GM12865 (cell line): ENCODE measurements around the gene DNAJC7.

ENCODE experiments used
- DNase-seq: peaks from one replicate; pipeline ENCODE4 v3.0.0; 2010; ENCODE audit warnings: low read depth
- H3K4me3 ChIP-seq: 2 replicates; pipeline ENCODE4 v1.5.1; 2011; ENCODE audit warnings: mild to moderate bottlenecking, low read depth, low read length, control low read depth
- TF ChIP-seq, protein P1 (sequence below): IDR thresholded peaks from 2 replicates; pipeline ENCODE4 v1.5.1; 2011; ENCODE audit warnings: low read length, control low read depth, low read depth, inconsistent platforms; ENCODE audit not compliant: insufficient read depth; ENCODE audit errors: missing control alignments

The DNAJC7 gene

DNA sequence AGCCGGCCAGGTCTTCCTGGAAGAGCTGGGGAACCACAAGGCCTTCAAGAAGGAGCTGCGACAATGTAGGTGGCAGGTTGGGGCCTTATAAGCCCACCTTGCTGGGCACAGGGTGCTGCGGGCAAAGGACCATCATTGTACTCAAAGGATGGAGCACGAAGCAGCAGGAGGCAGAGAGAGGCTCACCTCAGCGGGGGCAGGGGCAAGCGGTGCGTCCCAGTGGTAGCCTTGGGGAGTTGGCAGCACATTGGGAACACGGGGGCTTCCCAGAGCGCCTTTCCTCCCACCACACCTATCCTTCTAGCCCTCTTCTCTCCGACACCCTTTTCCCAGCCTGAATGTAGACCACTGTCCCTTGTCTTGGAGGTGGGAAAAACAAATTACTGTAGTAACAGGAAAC is 48.6 kb downstream of the DNAJC7 start:
- no peak overlapping the region for H3K4me3 ChIP-seq
- DNase-seq, result no peak
- TF ChIP-seq, protein P1, sequence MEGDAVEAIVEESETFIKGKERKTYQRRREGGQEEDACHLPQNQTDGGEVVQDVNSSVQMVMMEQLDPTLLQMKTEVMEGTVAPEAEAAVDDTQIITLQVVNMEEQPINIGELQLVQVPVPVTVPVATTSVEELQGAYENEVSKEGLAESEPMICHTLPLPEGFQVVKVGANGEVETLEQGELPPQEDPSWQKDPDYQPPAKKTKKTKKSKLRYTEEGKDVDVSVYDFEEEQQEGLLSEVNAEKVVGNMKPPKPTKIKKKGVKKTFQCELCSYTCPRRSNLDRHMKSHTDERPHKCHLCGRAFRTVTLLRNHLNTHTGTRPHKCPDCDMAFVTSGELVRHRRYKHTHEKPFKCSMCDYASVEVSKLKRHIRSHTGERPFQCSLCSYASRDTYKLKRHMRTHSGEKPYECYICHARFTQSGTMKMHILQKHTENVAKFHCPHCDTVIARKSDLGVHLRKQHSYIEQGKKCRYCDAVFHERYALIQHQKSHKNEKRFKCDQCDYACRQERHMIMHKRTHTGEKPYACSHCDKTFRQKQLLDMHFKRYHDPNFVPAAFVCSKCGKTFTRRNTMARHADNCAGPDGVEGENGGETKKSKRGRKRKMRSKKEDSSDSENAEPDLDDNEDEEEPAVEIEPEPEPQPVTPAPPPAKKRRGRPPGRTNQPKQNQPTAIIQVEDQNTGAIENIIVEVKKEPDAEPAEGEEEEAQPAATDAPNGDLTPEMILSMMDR, result no peak

DNA sequence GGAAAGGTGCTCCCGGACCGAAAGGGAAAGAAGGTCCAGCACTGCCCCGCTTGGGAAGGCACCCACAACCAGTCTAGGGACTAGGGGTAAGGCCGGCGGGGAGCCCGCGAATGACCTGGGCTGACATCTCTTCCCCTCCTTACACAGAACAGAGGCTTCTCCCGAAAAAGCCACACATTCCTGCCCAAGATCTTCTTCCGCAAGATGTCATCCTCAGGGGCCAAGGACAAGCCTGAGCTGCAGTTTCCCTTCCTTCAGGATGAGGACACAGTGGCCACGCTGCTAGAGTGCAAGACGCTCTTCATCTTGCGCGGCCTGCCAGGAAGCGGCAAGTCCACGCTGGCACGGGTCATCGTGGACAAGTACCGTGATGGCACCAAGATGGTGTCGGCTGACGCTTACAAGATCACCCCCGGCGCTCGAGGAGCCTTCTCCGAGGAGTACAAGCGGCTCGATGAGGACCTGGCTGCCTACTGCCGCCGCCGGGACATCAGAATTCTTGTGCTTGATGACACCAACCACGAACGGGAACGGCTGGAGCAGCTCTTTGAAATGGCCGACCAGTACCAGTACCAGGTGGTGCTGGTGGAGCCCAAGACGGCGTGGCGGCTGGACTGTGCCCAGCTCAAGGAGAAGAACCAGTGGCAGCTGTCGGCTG is 49.2 kb downstream of the DNAJC7 start:
- TF ChIP-seq, protein P1, result no peak
- no peak for DNase-seq
- H3K4me3 ChIP-seq, result no peak overlapping the region

DNA sequence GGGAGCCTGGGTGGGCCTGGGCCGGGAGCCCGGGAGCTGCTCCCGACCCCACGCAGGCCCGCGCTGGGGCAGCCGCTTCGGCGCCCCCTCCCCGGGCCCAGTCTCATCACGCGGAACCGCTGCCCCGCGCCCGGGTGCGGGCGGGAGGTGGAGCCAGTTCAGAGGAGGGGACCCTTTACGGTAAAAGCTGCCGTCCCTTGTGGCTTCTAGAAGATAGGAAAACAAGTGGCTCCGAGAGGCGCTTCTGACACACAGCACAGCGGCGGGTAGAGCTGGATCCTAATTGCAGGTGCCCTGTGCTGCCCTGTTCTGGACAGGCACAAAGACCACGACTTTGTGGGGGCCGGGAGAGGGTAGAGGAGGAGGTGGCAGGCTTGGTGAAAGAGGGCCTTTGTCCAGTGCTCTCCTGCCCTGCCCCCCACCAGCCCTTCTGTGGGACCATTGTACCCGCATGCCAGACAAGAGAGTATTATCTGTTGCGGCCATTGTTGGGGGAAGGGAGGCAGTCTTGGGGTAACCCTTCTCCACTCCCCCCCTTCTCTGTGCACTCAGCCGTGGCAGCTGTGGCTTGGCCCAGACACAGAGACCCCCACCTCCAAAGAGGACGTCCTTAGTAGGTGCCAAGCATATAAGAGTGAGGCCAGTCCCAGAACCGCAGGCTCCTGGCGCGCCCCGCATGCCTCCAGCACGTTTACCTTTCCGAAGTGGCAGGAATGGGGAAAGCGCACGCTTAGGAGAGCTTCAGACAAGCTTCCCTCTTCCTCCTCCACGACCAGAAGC is 49.9 kb downstream of the DNAJC7 start:
- DNase-seq, result peak; percentile 47
- H3K4me3 ChIP-seq, result peak overlapping the region; percentile 85
- TF ChIP-seq, protein P1, result no peak

DNA sequence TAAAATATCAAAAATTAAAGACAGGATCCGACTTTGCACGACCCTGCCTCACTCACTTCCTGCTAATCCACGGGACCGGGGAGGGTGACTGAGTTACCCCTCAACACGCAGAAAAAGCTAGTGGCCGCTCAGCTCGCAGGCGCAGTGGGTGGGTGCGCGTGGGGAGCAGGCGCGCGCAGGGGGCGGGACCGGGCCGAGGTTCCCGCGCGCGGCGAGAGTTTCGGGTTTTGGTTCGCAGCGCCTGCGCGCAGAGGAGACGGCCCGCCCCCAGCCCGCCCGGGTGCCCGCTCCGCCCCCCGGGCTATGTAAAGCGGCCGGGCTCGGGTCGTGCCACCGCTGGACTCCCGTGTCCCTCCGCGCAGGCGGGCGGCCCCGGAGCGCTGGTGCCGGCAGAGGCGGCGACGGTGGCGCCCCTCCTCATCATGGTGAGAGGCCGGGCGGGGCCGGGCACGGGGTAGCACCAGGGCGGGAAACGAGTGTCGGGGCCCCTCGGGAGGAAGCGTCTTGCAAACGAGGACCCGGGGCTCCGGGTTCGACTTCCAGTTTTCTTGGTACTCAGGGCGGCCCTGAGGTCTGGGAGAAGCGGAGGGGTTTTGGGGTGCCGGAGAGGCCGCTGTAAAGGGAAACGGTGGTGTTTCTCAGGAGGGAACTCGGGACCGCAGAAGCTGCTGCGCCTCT is 50.6 kb downstream of the DNAJC7 start, which contains the start of gene CNP:
Gene CNP, plus strand, starts transcription at position 333 of the 678 bp plus-strand sequence. Its CDS starts 90 bp downstream, at position 423.
- peak within 1 kb of the TSS; percentile 85 for H3K4me3 ChIP-seq
- peak; percentile 96 for DNase-seq
- TF ChIP-seq, protein P1, result no peak

DNA sequence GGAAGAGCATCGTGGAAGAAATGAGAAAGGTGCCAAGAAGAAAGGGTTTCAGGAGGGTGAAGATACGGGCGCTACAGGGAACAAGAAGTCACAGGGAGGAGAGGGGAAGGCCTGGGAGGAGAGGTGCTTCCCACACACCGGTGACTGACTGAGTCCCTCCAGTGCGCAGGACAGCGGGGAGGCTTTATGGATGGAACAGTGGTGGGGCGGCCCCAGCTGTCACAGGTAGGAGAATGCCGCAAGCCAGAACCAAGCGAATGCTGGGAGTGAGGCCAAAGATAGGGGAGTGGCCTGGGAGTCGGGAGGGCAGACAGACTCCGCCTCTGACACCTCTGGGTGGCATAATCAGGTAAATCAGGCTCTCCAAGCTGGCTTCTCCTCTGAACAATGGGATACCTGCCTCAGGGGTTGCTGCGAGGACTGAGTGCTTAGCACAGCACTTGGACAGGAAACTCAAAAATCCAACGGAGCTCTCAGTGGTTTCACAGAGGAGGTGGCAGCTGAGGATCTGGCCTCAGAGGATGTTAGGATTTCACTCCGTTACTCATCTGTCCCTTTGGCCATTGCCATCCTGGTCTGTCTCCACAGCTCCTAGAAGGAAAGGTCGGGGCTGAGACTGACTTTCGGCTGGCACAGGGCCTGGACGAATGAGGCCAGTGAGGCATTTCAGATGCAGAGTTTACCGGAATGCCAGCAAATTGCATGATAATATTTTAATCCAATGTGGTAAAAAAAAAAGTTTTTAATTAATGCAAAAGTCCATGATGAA is 51.4 kb downstream of the DNAJC7 start:
- DNase-seq, result peak; percentile 78
- H3K4me3 ChIP-seq, result peak overlapping the region; percentile 85
- TF ChIP-seq, protein P1, result no peak

DNA sequence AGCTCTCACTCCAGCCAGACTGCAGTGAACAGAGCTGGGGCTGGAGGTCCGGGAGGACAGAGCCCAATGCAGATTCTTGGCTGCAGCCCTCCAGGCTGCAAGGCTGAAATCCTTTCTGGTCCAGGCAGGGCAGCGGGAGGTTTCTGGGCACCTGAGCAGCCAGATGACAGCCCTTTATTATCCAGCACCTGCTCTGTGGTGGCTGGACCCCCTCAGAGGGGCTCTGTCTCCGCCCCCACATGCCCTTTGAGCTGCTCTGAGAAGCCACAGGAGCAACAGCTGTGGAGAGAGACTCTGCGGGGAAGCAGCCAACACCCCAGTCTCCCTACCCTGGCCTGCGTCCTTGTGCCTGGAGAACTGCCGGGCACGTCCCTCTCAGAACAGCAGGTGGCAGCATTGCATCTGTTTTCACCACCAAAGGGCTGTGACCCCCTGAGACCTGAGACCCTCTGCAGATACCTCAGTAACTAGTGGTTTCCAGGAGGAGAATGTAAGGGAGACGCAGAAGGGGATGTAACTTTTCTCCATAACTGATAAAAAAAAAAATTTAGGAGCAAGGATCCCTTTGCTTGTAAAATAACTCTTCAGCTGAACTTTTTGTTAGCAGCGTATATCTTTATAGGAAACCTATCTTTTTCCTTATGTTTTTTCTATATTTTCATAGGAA is 54.3 kb downstream of the DNAJC7 start:
- DNase-seq, result peak; percentile 76

More for the DNA sequence above, 54.3 kb downstream of the DNAJC7 start:
- H3K4me3 ChIP-seq, result no peak overlapping the region
- TF ChIP-seq, protein P1, result peak; percentile 88
